Lung (tissue), 12 donors: ENCODE data around the gene ADAMTS9. TPM values are rescaled to one million over a fixed set of nuclear protein-coding genes. Genes with fewer than 3 reads are reported as not detected.

Source experiments
- ATAC-seq: fragments of 200-7000 bp; cut with Tn5 transposase; one replicate; pipeline ENCODE4 v1.9.1; 2020; ENCODE audit warnings: moderate number of reproducible peaks; ENCODE audit not compliant: insufficient read depth, low FRiP score
- DNase-seq, 3 donors: peaks; one replicate each; pipeline ENCODE4 v3.0.0-alpha.2; 2013 to 2017
- H3K27ac ChIP-seq, 2 donors: one replicate each; pipeline ENCODE4 v1.5.1; 2013; ENCODE audit warnings: mild to moderate bottlenecking in 2 of 2, moderate library complexity in 2 of 2, control low read depth in 1 of 2, inconsistent platforms in 1 of 2, low read depth in 1 of 2, low read length in 1 of 2
- H3K27me3 ChIP-seq, 3 donors: one replicate each; pipeline ENCODE4 v1.5.1; 2013; ENCODE audit warnings: low read length in 2 of 3; ENCODE audit not compliant: control insufficient read depth in 3 of 3, insufficient read depth in 3 of 3
- H3K36me3 ChIP-seq, 4 donors: one replicate each; pipeline ENCODE4 v1.5.1; 2013; ENCODE audit warnings: low read length in 4 of 4, mild to moderate bottlenecking in 1 of 4, moderate library complexity in 1 of 4; ENCODE audit not compliant: control insufficient read depth in 4 of 4, insufficient read depth in 4 of 4
- H3K4me1 ChIP-seq, 5 donors: one replicate each; pipeline ENCODE4 v1.5.1; 2013; ENCODE audit warnings: low read length in 5 of 5, mild to moderate bottlenecking in 2 of 5, moderate library complexity in 1 of 5; ENCODE audit not compliant: control insufficient read depth in 5 of 5, insufficient read depth in 5 of 5
- H3K4me3 ChIP-seq: one replicate; pipeline ENCODE4 v1.5.1; 2013; ENCODE audit warnings: mild to moderate bottlenecking, control low read depth, moderate library complexity
- H3K9ac ChIP-seq, 2 donors: one replicate each; pipeline ENCODE4 v1.5.1; 2013; ENCODE audit warnings: low read length in 2 of 2, control low read depth in 1 of 2; ENCODE audit not compliant: insufficient read depth in 1 of 2
- H3K9me3 ChIP-seq, 4 donors: one replicate each; pipeline ENCODE4 v1.5.1; 2013; ENCODE audit warnings: low read length in 3 of 4, mild to moderate bottlenecking in 1 of 4, moderate library complexity in 1 of 4; ENCODE audit not compliant: control insufficient read depth in 4 of 4, insufficient read depth in 3 of 4
- WGBS, 2 donors: extraction: QIAGEN DNeasy Blood & Tissue Kit; methylation state at CpG; one replicate each; pipeline ENCODE4 v1.1.7; 2013; 5-methylcytosine and 5-hydroxymethylcytosine counted together
- polyA plus RNA-seq, 2 donors: library from polyadenylated mRNA; stranded (reverse); fragments of 200-250 nt; gene quantifications; one replicate each; pipeline ENCODE4 v1.2.1, GENCODE V29; 2013
- total RNA-seq, 2 donors: library from RNA; depleted of rRNA in 1 of 2; stranded (reverse); fragments of >200 nt in 1 of 2; gene quantifications; one replicate each; pipeline ENCODE4 v1.2.1, GENCODE V29; 2014 to 2021
- TF ChIP-seq, protein P1 (sequence below): IDR thresholded peaks from 2 replicates; pipeline ENCODE4 v1.5.1; 2012; ENCODE audit warnings: mild to moderate bottlenecking; ENCODE audit errors: control extremely low read depth, extremely low read depth
- donor health status: control.
- donor health status: control.
- donor health status: Bipolar disorder and iron deficiency.
- donor health status: healthy.
- donor health status: DM: yes; HTN: yes; CAD: no.

ADAMTS9 gene
- total and polyA plus RNA-seq, 4 donors, result 29.9 to 75.6 (median 42.9) TPM

DNA sequence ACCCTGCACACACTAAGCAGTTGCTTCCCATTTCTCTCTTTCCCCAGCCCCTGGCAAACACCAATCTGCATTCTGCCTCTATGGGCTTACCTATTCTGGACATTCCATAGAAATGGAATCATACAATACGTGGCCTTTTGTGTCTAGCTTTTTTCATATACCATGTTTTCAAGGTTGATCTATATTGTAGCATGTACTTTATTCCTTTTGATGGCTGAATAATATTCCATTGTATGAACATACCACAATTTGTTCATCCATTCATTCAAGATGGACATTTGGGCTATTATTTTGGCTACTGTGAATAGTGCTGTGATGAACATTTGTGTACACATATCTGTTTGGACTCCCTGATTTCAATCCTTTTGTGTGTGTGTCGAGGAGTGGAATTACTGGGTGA lies 18.1 kb upstream of the ADAMTS9 start:
- Histone ChIP-seq H3K9ac (no peak overlapping the region), H3K4me3 (no peak overlapping the region), H3K27ac (no peak overlapping the region), H3K4me1 (no peaks in the 10 kb centered on the region), H3K27me3 (no peaks in the 10 kb centered on the region), H3K9me3 (no peaks in the 10 kb centered on the region), H3K36me3 (no peaks in the 10 kb centered on the region)
- TF ChIP-seq, protein P1, sequence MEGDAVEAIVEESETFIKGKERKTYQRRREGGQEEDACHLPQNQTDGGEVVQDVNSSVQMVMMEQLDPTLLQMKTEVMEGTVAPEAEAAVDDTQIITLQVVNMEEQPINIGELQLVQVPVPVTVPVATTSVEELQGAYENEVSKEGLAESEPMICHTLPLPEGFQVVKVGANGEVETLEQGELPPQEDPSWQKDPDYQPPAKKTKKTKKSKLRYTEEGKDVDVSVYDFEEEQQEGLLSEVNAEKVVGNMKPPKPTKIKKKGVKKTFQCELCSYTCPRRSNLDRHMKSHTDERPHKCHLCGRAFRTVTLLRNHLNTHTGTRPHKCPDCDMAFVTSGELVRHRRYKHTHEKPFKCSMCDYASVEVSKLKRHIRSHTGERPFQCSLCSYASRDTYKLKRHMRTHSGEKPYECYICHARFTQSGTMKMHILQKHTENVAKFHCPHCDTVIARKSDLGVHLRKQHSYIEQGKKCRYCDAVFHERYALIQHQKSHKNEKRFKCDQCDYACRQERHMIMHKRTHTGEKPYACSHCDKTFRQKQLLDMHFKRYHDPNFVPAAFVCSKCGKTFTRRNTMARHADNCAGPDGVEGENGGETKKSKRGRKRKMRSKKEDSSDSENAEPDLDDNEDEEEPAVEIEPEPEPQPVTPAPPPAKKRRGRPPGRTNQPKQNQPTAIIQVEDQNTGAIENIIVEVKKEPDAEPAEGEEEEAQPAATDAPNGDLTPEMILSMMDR, result no peak
- ATAC-seq (no peak), DNase-seq (no peak)
- WGBS, 2 donors, result 90 to 91% methylated on average over 2 of the region's 2 CpGs

DNA sequence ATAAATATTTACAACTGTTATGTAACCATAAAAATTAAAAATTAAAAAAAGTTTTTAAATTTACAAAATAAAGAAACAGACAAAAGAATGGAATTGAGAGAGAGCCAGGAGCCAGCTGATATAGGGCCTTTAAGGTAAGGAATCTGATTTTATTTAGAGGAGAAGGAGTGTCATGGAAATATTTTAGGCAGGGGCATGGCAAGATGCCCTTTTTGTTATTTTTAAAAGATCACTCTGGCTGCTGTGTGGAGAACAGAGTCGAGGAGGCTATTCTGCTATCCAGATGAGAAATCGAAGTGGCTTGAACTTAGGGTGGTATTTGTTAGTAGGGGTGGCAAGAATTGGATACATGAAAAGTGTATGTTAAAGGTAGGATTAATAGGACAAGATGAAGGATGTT lies 9.1 kb upstream of the ADAMTS9 start:
- H3K27ac ChIP-seq, result no peak overlapping the region
- 79 to 82% methylated on average over 2 of the region's 2 CpGs for WGBS, 2 donors
- no peak for DNase-seq

DNA sequence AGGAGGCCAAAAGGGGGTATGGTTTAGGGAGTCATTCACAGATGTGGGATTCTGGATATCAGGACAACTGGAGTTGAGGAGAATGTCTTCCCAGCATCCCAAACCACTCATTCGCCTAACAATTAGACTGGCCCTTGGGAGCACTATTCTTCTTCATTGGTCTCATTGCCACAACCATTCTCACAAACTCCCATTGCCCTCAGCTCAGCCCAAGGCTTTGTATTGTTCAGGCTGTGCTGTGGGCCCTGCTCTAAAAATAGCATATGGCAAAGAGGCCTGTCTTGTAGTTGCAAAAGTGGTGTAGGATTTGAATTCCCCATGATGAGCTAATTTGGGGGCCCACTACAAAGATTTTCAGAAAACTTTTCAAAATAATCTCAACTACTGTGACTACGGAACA lies 6.3 kb upstream of the ADAMTS9 start:
- Histone ChIP-seq H3K4me1 (peaks cover 0 to 27% (median 2%) of the 10 kb centered on the region in 5 donors), H3K9me3 (no peaks in the 10 kb centered on the region), H3K9ac (no peak overlapping the region), H3K36me3 (no peaks in the 10 kb centered on the region), H3K27me3 (no peaks in the 10 kb centered on the region), H3K27ac (peak overlapping the region in 1 of 2 donors; percentile 36), H3K4me3 (no peak overlapping the region)
- DNase-seq, result peak in 1 of 3 donors; percentile 37
- TF ChIP-seq, protein P1, result no peak
- no peak for ATAC-seq
- WGBS, 2 donors, result 86 to 95% methylated on average over 2 of the region's 2 CpGs

More for the DNA sequence above, 9.1 kb upstream of the ADAMTS9 start:
- Histone ChIP-seq H3K27me3 (no peaks in the 10 kb centered on the region), H3K9ac (no peak overlapping the region), H3K9me3 (no peaks in the 10 kb centered on the region), H3K4me3 (no peak overlapping the region), H3K4me1 (peaks cover 0 to 21% (median 0%) of the 10 kb centered on the region in 5 donors), H3K36me3 (no peaks in the 10 kb centered on the region)
- ATAC-seq, result no peak
- TF ChIP-seq, protein P1, result no peak

DNA sequence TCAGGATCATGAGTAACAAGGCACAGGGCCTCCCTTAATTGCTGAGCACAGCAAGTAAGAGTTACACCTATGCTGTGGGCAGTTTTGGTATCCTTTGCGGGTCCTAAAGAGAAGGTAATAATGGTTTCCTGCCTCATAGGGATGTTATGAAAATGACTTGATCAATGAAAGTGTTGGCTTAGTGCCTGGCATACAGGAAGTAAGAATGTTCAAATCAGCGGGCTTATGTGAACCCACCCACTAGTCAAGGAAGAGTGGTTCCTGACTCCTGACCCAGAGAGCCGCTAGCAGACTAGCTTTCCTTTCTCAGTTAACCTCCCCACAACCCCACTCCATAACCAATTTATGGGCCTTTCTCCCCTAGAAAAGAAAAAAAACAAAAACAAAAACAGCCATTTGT lies 5.2 kb upstream of the ADAMTS9 start:
- Histone ChIP-seq H3K4me1 (peaks cover 0 to 27% (median 4%) of the 10 kb centered on the region in 5 donors), H3K36me3 (no peaks in the 10 kb centered on the region), H3K9ac (no peak overlapping the region), H3K27me3 (no peaks in the 10 kb centered on the region), H3K27ac (no peak overlapping the region), H3K4me3 (no peak overlapping the region), H3K9me3 (no peaks in the 10 kb centered on the region)
- peak in 2 of 3 donors; percentile 26 to 44 for DNase-seq
- WGBS, 2 donors, result 65 to 71% methylated on average over 3 of the region's 3 CpGs
- TF ChIP-seq, protein P1, result no peak
- no peak for ATAC-seq
